Measurements from ENCODE around the gene MTX1. TPM values are rescaled to one million over a fixed set of nuclear protein-coding genes. Genes with fewer than 3 reads are reported as not detected.

The MTX1 gene
- total RNA-seq, 6 experiments from 2014 or later, result 20.0 to 50.7 (median 23.9) TPM

DNA sequence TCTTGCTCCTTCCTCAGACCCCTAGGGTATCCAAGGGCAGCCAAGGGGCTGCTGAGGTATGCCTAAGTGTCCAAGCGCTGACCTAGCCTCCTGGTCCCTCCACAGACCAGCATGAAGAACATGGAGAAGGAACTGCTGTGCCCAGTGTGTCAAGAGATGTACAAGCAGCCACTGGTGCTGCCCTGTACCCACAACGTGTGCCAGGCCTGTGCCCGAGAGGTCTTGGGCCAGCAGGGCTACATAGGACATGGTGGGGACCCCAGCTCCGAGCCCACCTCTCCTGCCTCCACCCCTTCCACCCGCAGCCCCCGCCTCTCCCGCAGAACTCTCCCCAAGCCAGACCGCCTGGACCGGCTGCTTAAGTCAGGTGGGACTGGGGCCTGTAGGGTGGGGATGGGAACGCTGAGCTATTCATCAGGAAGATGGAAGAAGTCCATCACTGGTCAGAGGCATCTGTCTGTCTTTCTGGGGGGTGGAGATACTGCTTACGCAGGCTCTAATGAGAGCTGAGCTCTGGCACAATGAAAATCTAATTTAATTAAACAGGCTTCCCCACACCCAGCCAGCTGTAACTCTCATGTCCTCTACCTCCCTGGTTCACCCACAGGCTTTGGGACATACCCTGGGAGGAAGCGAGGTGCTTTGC is 33.1 kb upstream of the MTX1 start:
- Histone ChIP-seq H3K27me3 (no peaks in the 10 kb centered on the region), H3K27ac (no peak overlapping the region), H3K36me3 (no peaks in the 10 kb centered on the region), H3K4me3 (no peak overlapping the region), H3K4me1 (peaks cover 0 to 7% (median 0%) of the 10 kb centered on the region in 4 donors), H3K9me3 (no peaks in the 10 kb centered on the region)
- ATAC-seq (no peak), DNase-seq (peak in 1 of 3 donors; percentile 52)
- intact Hi-C loops (cut with DNase I), result no loop called here
- WGBS (ENCODE audit: insufficient coverage, low coverage, low lambda C conversion rate, missing lambda C conversion rate), result 61% methylated on average over 3 of the region's 12 CpGs
- TF ChIP-seq, protein P1, sequence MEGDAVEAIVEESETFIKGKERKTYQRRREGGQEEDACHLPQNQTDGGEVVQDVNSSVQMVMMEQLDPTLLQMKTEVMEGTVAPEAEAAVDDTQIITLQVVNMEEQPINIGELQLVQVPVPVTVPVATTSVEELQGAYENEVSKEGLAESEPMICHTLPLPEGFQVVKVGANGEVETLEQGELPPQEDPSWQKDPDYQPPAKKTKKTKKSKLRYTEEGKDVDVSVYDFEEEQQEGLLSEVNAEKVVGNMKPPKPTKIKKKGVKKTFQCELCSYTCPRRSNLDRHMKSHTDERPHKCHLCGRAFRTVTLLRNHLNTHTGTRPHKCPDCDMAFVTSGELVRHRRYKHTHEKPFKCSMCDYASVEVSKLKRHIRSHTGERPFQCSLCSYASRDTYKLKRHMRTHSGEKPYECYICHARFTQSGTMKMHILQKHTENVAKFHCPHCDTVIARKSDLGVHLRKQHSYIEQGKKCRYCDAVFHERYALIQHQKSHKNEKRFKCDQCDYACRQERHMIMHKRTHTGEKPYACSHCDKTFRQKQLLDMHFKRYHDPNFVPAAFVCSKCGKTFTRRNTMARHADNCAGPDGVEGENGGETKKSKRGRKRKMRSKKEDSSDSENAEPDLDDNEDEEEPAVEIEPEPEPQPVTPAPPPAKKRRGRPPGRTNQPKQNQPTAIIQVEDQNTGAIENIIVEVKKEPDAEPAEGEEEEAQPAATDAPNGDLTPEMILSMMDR (IDR thresholded peaks at IDR 0.05), result no peak
- no peak for TF ChIP-seq POLR2A (IDR thresholded peaks at IDR 0.05)

DNA sequence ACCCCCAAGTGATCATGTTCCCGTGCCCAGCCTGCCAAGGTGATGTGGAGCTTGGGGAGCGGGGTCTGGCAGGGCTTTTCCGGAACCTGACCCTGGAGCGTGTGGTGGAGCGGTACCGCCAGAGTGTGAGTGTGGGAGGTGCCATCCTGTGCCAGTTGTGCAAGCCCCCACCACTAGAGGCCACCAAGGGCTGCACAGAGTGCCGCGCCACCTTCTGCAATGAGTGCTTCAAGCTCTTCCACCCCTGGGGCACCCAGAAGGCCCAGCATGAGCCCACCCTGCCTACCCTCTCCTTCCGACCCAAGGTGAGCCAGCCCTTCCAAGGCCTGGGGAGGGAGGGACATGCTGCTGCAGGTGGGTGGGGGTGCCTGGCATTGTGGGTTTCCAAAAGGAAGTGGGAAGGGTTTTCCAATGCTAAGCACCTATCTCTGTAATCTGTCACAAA is 32.5 kb upstream of the MTX1 start:
- Histone ChIP-seq H3K4me3 (no peak overlapping the region), H3K36me3 (no peaks in the 10 kb centered on the region), H3K27me3 (no peaks in the 10 kb centered on the region), H3K4me1 (peaks cover 0 to 7% (median 0%) of the 10 kb centered on the region in 4 donors), H3K27ac (no peak overlapping the region), H3K9me3 (no peaks in the 10 kb centered on the region)
- intact Hi-C loops (cut with DNase I), result no loop called here
- WGBS (ENCODE audit: insufficient coverage, low coverage, low lambda C conversion rate, missing lambda C conversion rate), result no CpG with 5 or more reads among the region's 9 CpGs
- ATAC-seq, result no peak
- TF ChIP-seq, protein P1 (IDR thresholded peaks at IDR 0.05), result no peak
- TF ChIP-seq POLR2A (IDR thresholded peaks at IDR 0.05), result no peak
- DNase-seq, result peak in 1 of 3 donors; percentile 54

DNA sequence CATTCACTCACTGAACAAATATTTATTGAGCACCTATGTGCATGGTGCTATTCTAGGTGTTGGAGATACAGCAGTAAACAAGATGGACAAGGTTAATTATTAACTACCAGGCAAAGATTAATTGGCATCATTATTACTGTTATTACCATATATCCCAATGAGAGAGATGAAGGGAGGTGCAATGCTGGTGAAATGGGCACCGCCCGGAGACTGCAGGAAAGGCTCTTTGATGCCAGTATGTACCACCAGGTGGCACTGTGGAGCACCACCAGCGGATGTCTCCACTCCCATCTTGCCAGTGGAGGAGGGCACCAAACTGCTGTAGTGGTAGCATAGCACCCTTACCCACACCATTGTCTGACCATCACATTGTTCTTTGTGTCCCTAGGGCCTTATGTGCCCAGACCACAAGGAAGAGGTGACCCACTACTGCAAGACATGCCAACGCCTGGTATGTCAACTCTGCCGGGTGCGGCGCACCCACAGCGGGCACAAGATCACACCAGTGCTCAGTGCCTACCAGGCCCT is 31.9 kb upstream of the MTX1 start:
- Histone ChIP-seq H3K9me3 (no peaks in the 10 kb centered on the region), H3K27ac (no peak overlapping the region), H3K36me3 (no peaks in the 10 kb centered on the region), H3K4me3 (no peak overlapping the region), H3K27me3 (no peaks in the 10 kb centered on the region), H3K4me1 (peaks cover 0 to 7% (median 0%) of the 10 kb centered on the region in 4 donors)
- ATAC-seq (peak; percentile 64 to 71 (median 67)), DNase-seq (peak; percentile 75 to 81 (median 78))
- intact Hi-C loops (cut with DNase I), result no loop called here
- WGBS (ENCODE audit: insufficient coverage, low coverage, low lambda C conversion rate, missing lambda C conversion rate), result 0% methylated on average over 3 of the region's 8 CpGs
- no peak for TF ChIP-seq POLR2A (IDR thresholded peaks at IDR 0.05)
- TF ChIP-seq, protein P1 (IDR thresholded peaks at IDR 0.05), result peak; percentile 79 to 97 (median 96)

DNA sequence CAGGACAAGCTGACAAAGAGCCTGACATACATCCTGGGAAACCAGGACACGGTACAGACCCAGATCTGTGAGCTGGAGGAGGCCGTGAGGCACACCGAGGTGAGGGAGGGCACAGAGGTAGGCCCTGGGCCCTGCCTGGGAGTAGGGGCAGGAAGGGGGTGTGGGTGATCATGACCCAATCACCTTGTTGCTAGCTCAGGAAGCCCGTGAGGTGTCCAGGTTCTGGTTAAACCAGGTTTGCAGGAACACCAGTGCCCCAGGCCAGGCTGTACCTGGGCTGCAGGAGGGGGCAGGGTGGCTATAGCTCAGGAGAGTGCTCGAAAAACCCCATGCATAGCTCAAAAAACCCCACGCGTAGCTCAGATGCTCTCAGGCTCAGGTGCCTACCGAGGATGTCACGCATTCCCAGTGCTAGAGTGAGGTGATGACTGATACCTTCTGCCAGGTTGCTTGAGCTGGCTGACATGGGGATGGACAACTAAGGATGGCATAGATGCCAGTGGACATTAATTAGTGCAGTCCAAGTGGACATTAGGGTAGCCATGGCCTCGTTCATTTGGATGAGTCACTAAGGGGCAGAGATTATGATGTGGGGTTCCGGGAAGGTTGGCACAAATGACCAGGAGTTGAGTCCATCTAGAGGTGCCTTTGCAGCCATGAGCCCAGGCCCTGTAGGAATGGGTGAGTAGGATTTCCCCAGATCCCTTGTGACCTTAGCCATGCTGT is 31.1 kb upstream of the MTX1 start:
- DNase-seq (peak in 1 of 3 donors; percentile 45), ATAC-seq (no peak)
- Histone ChIP-seq H3K27me3 (no peaks in the 10 kb centered on the region), H3K4me1 (peaks cover 0 to 2% (median 0%) of the 10 kb centered on the region in 4 donors), H3K4me3 (no peak overlapping the region), H3K36me3 (no peaks in the 10 kb centered on the region), H3K9me3 (no peaks in the 10 kb centered on the region), H3K27ac (no peak overlapping the region)
- intact Hi-C loops (cut with DNase I), result no loop called here
- TF ChIP-seq, protein P1 (IDR thresholded peaks at IDR 0.05), result no peak
- no peak for TF ChIP-seq POLR2A (IDR thresholded peaks at IDR 0.05)
- 83% methylated on average over 6 of the region's 11 CpGs for WGBS (ENCODE audit: insufficient coverage, low coverage, low lambda C conversion rate, missing lambda C conversion rate)
